ENCODE data around the gene PAQR8. TPM values are rescaled to one million over a fixed set of nuclear protein-coding genes. Genes with fewer than 3 reads are reported as not detected.

The PAQR8 gene
- total RNA-seq, 1 experiment from 2014 or later: 3.0 TPM

DNA sequence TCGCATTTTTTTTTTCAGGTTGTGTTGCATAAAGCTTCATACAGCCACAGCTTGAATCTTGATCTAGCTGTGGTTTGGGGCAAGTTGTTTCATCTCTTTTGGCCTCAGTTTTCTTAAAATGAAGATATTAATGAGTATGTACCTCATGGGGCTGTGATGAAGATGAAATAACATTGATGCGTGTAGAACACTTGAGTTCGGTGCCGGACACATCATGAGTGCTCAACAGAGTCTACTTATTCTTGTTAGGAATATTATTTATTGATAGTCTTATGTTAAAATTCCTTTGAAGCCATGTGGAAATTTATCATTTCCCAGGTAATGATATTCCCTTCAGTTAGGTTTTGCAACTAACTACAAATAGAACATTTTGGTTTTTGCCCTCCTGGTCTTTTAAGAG is 3.4 kb downstream of the PAQR8 start:
- Mint-ChIP-seq H3K4me3 (no peak overlapping the region), H3K27me3 (ENCODE audit: low read depth) (peaks cover 33% of the 10 kb centered on the region), H3K4me1 (peaks cover 15 to 16% of the 10 kb centered on the region in 2 experiments), H3K27ac (no peak overlapping the region), H3K9me3 (no peaks in the 10 kb centered on the region), H3K36me3 (ENCODE audit: insufficient read depth in 1 of 3, low read depth in 3 of 3) (peaks cover 0 to 10% (median 5%) of the 10 kb centered on the region in 3 experiments; a peak in 5 of 7 replicates)
- no peaks in the 10 kb centered on the region for H3K9me3 ChIP-seq (ENCODE audit: control insufficient read depth, low read depth, low read length)
- no peak overlapping the region for H3T11ph ChIP-seq (ENCODE audit: low read length)
- no peak overlapping the region for H2BK120ac ChIP-seq (ENCODE audit: low read depth, low read length, poor library complexity, severe bottlenecking)
- no peaks in the 10 kb centered on the region for H3K27me3 ChIP-seq (ENCODE audit: insufficient read depth, low read length)
- H3K79me1 ChIP-seq (ENCODE audit: insufficient read depth, low read depth, low read length, poor library complexity, severe bottlenecking): no peaks in the 10 kb centered on the region
- H2BK20ac ChIP-seq (ENCODE audit: low read depth, low read length, poor library complexity, severe bottlenecking): no peak overlapping the region
- no peak overlapping the region for H3K56ac ChIP-seq (ENCODE audit: insufficient read length, low read depth, low read length)
- DNase-seq: no peak
- H3K79me2 ChIP-seq (ENCODE audit: insufficient read depth, low read length): no peaks in the 10 kb centered on the region
- no peak overlapping the region for H2AK5ac ChIP-seq (ENCODE audit: insufficient read length, low read length)
- no peak overlapping the region for H4K5ac ChIP-seq (ENCODE audit: insufficient read length, low read depth, low read length)
- peaks cover 15% of the 10 kb centered on the region for H3K23me2 ChIP-seq (ENCODE audit: insufficient read length, low read depth, low read length, poor library complexity, severe bottlenecking)
- no peak overlapping the region for H3K27ac ChIP-seq (ENCODE audit: insufficient read length, low read depth, low read length)
- H3K4me2 ChIP-seq (ENCODE audit: insufficient read depth, insufficient read length, low read length): no peak overlapping the region
- no peak overlapping the region for H3K9ac ChIP-seq (ENCODE audit: extremely low read depth, insufficient read length, low read length)
- peaks cover 9% of the 10 kb centered on the region; the same call in 1 of the 2 replicates for H3K4me1 ChIP-seq (ENCODE audit: insufficient read depth, low read length)
- H3K23ac ChIP-seq (ENCODE audit: insufficient read length, low read depth, low read length): no peak overlapping the region
- no peak overlapping the region for H3K18ac ChIP-seq (ENCODE audit: insufficient read length, low read depth, low read length)
- no peak overlapping the region for H3K4ac ChIP-seq (ENCODE audit: low read depth, low read length)
- H2BK5ac ChIP-seq (ENCODE audit: insufficient read length, low read length): no peak overlapping the region
- no peak overlapping the region for H2AFZ ChIP-seq (ENCODE audit: low read length)
- no peak overlapping the region for H4K8ac ChIP-seq (replicated peaks; ENCODE audit: insufficient read length, low read depth, low read length)
- H2BK15ac ChIP-seq (ENCODE audit: low read depth, low read length): no peak overlapping the region
- no peak for TF ChIP-seq CTCF (conservative IDR thresholded peaks at IDR 0.05)
- H4K20me1 ChIP-seq (ENCODE audit: control insufficient read depth, insufficient read depth, insufficient read length): no peaks in the 10 kb centered on the region
- H4K91ac ChIP-seq (ENCODE audit: insufficient read length, low read depth, low read length): no peak overlapping the region
- no peak overlapping the region for H2BK12ac ChIP-seq (ENCODE audit: insufficient read length, low read depth, low read length)
- no peak overlapping the region for H3K14ac ChIP-seq (ENCODE audit: insufficient read depth, low read length)
- no CpG with 5 or more reads among the region's 4 CpGs for WGBS (ENCODE audit: extremely low coverage, insufficient read length, low lambda C conversion rate)

All from H9 (cell line).